ENCODE results near the gene DDR2. TPM values are rescaled to one million over a fixed set of nuclear protein-coding genes. Genes with fewer than 3 reads are reported as not detected.

DDR2 gene
- total and polyA plus RNA-seq, 12 donors = 5.1 to 32.0 (median 20.8) TPM

DNA sequence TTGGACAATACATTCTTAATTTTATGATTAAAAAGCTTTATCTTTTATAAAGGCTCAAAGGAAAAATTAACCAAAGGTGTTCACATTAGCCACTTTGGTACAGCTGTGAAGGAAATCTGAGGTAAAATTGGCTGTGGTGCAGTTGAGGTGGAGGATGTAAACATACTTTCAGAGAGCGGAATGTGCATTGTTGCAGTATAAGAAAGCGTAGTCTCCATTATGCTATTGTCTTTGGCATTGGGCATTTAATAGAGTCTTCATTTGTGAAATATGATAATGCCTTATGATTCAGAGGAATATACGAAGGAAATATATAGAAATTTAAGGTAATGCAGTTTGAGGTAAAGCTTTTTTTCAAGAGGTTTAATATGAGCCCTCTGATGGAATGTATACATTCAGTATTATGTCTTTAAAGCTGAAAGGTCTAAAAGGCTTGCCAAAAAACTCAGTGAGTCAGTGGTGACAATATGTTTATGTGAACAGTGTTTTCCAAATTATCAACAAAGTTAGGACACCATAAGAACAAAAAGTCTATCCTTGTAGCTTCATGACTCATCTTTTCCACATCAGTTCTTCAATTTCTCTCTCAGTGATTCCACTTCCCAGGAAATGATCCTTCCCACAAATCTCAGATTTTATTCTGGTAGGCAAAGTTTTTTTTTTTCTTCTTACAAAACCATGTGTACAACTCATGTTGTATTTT, 26.9 kb upstream of the DDR2 start:
- Histone ChIP-seq H3K36me3 (peaks cover 0 to 42% (median 11%) of the 10 kb centered on the region in 9 donors), H3K9me3 (no peaks in the 10 kb centered on the region), H3K27me3 (no peaks in the 10 kb centered on the region), H3K27ac (peak overlapping the region in 1 of 10 donors; percentile 13), H3K4me1 (no peaks in the 10 kb centered on the region), H3K4me3 (no peak overlapping the region)
- DNase-seq (no peak), ATAC-seq (peak in 1 of 8 donors; percentile 10)
- 93 to 97% methylated on average over 3 of the region's 3 CpGs for WGBS, 2 donors
- TF ChIP-seq, protein P1, sequence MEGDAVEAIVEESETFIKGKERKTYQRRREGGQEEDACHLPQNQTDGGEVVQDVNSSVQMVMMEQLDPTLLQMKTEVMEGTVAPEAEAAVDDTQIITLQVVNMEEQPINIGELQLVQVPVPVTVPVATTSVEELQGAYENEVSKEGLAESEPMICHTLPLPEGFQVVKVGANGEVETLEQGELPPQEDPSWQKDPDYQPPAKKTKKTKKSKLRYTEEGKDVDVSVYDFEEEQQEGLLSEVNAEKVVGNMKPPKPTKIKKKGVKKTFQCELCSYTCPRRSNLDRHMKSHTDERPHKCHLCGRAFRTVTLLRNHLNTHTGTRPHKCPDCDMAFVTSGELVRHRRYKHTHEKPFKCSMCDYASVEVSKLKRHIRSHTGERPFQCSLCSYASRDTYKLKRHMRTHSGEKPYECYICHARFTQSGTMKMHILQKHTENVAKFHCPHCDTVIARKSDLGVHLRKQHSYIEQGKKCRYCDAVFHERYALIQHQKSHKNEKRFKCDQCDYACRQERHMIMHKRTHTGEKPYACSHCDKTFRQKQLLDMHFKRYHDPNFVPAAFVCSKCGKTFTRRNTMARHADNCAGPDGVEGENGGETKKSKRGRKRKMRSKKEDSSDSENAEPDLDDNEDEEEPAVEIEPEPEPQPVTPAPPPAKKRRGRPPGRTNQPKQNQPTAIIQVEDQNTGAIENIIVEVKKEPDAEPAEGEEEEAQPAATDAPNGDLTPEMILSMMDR (IDR thresholded peaks at IDR 0.05) = no peak
- intact Hi-C loops (cut with DNase I) = no loop called here

DNA sequence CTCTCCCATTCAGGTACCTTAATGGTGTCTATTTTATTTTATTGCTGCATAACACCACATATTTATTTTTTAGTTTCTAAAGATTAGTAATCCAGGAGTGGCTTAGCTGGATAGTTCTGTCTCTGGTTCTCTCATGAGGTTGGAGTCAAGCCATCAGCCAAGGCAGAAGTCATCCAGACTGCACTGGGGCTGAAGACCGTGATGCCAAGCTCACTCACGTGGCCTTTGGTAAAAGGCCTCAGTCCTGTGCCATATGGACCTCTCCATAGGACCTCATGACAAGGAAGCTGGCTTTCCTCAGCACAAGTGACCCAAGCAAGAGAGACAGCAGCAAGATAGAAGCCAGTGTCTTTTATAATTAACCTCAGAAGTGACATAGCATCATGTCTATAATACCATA, 23.0 kb upstream of the DDR2 start:
- TF ChIP-seq, protein P1 (IDR thresholded peaks at IDR 0.05) = no peak
- no peaks in the 10 kb centered on the region for H3K9me3 ChIP-seq
- no peak overlapping the region for H3K27ac ChIP-seq
- H3K27me3 ChIP-seq = no peaks in the 10 kb centered on the region
- no peak for DNase-seq
- H3K36me3 ChIP-seq = peaks cover 0 to 9% (median 0%) of the 10 kb centered on the region in 9 donors
- WGBS, 2 donors = 76 to 78% methylated on average over 2 of the region's 2 CpGs
- H3K4me1 ChIP-seq = peaks cover 0 to 17% (median 10%) of the 10 kb centered on the region in 9 donors
- no peak overlapping the region for H3K4me3 ChIP-seq
- intact Hi-C loops (cut with DNase I) = no loop called here
- no peak for ATAC-seq

DNA sequence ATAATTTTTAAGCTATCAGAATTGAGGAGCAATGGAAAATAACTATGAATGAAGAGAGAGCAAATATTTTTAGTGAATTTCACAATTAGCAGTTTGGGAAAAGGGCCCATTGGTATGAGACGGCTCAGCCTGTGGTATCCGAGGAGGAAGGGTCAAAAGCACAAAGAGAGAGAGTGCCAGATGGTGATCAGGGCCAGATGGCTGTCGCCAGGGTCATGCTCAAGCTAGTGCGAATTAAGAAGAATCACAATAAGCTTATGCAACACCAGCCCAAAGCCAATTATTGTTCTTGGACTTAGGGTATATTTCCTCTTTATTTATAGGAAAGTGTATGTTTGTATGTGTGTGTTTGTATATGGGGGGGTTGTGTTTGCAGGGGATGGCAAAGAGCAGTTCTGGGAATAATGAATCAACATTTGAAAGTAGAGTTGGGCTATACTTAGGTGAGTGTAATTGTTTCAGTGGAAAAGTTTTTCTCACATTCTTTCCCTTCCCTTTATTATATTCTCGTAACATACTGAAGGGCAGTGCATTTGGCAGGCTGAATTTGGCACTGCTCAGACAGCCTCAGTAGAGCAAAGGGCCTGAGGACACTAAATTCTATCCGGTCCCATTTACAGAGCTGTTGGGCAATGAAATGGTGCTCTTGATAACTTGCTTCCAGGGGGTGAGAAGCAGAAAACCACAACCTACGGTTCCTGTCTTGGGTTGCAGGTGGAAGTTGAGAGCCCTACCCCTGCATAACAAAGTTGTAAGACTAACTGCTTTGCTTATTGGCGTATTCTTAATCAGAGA, 19.5 kb upstream of the DDR2 start:
- Histone ChIP-seq H3K4me3 (no peak overlapping the region), H3K36me3 (peaks cover 0 to 9% (median 0%) of the 10 kb centered on the region in 9 donors), H3K9me3 (peaks cover 0 to 17% (median 13%) of the 10 kb centered on the region in 11 donors), H3K27ac (peak overlapping the region in 5 of 10 donors; percentile 3 to 58 (median 44)), H3K4me1 (peaks cover 0 to 17% (median 10%) of the 10 kb centered on the region in 9 donors), H3K27me3 (no peaks in the 10 kb centered on the region)
- WGBS, 2 donors = 55 to 74% methylated on average over 8 of the region's 8 CpGs
- TF ChIP-seq, protein P1 (IDR thresholded peaks at IDR 0.05) = no peak
- intact Hi-C loops (cut with DNase I) = loop anchor here in 9 of 10 donors (1.0 to 10.0 kb wide), 8 partner anchors 129 to 192 kb away; no protein-coding TSS in a partner anchor
- ATAC-seq (peak in 7 of 8 donors; percentile 33 to 77 (median 41)), DNase-seq (peak in 1 of 2 donors; percentile 28)

DNA sequence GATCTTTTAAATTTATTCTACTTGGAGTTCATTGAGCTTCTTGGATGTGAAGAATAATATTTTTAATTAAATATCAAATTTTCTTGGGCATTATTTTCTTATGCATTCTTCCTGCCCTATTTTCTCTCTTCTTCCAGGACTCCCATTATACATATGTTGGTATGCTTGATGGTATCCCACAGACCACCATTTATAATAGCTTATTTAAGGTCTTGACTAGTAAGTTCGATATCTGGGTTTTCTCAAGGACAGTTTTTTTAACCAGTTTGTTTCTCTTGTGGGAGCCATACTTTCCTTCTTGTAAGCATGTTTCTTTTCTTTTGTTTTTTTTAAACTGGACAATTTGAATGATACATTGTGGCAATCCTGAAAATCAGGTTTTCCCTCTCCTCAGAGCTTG, 15.4 kb upstream of the DDR2 start:
- no peaks in the 10 kb centered on the region for H3K27me3 ChIP-seq
- 90 to 94% methylated on average over 1 of the region's 1 CpG for WGBS, 2 donors
- DNase-seq (no peak), ATAC-seq (no peak)
- intact Hi-C loops (cut with DNase I) = loop anchor here in 6 of 10 donors (5.0 to 10.0 kb wide), 3 partner anchors 158 to 188 kb away; no protein-coding TSS in a partner anchor
- TF ChIP-seq, protein P1 (IDR thresholded peaks at IDR 0.05) = no peak
- H3K27ac ChIP-seq = no peak overlapping the region
- H3K36me3 ChIP-seq = no peaks in the 10 kb centered on the region
- H3K4me3 ChIP-seq = no peak overlapping the region
- H3K4me1 ChIP-seq = peaks cover 0 to 17% (median 10%) of the 10 kb centered on the region in 9 donors
- H3K9me3 ChIP-seq = peaks cover 0 to 22% (median 15%) of the 10 kb centered on the region in 11 donors
